SU-DHL-6 (cell line): Measurements from ENCODE around the gene SHF.

Source experiments
- CTCF ChIP-seq: fragments of 200-600 bp; sonication (generic); IDR thresholded peaks from one replicate; pipeline ENCODE4 v1.5.1; 2017; ENCODE audit warnings: antibody characterized with exemption, mild to moderate bottlenecking, low read length, moderate library complexity; ENCODE audit not compliant: insufficient read depth, poor library complexity, severe bottlenecking
- EZH2phosphoT487 ChIP-seq: fragments of 200-600 bp; sonication (generic), shearing (Covaris generic); conservative IDR thresholded peaks from 2 replicates; pipeline ENCODE4 v1.6.1; 2018; ENCODE audit warnings: mild to moderate bottlenecking, antibody characterized with exemption, low read length, moderate library complexity, mixed read lengths

DNA sequence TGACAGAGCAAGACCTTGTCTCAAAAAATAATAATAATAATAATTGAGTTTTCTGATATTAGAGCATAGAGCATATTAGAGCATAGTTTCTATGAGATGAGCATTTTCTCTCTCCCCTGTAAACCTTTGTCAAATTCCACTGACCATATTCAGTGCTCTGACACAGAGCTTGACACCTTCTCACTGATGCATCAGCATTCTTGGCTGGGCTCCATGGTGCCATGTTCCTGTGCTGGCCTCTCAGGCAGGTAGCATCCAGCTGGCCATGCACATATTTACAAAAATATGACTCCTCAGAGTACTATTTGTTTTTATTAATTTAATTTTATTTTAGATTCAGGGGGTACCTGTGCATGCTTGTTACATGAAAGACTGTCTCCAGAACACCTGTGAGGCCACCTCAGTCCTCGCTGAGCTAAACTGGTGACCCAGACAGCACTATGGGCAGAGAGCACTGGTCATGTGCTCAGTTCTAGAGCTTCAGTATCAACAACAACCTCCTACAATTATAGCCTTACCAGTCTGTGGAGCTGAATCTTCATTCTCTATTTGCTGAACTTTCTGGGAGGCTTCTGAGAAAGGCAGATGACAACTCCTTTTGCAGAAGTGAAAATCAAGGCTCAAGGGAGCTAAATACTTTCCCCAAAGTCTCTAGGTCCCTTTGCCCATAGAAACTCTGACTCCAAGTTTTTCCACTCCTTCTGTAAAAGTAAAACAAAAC, 42.6 kb upstream of the SHF start:
- TF ChIP-seq CTCF, result no peak
- no peak for TF ChIP-seq EZH2phosphoT487
